Renal cortex interstitium (tissue), 11 donors: ENCODE measurements around the gene ALDH4A1. TPM values are rescaled to one million over a fixed set of nuclear protein-coding genes. Genes with fewer than 3 reads are reported as not detected.
"Not testable (repeated sequence)": the region's sequence is repeated elsewhere in the genome, so short reads cannot be mapped to it uniquely, and the experiment has no call there.

ENCODE experiments used
- DNase-seq, 11 donors: peaks; one replicate each; pipeline ENCODE4 v3.0.0-alpha.2; 2013; ENCODE audit warnings: low read depth in 9 of 11, low spot score in 4 of 11; ENCODE audit errors: extremely low read depth in 1 of 11
- polyA plus RNA-seq, 3 donors: library from polyadenylated mRNA; unstranded; fragments of 120-200 nt; gene quantifications; one replicate each; pipeline ENCODE4 v1.2.1, GENCODE V29; 2013; ENCODE audit not compliant: insufficient read length in 3 of 3

The ALDH4A1 gene
- polyA plus RNA-seq, 3 donors, result 53.6 to 78.8 (median 68.9) TPM

GRCh38 chr1:18847723-18848122 lies 54.6 kb downstream of the ALDH4A1 start:
- DNase-seq, result not testable (repeated sequence)

GRCh38 chr1:18840145-18840544 lies 62.2 kb downstream of the ALDH4A1 start:
- no peak for DNase-seq

GRCh38 chr1:18836654-18837053 lies 65.7 kb downstream of the ALDH4A1 start:
- no peak for DNase-seq

- DNase-seq, result not testable (repeated sequence)
These were observed 70.0 kb downstream of the ALDH4A1 start for GRCh38 chr1:18832319-18832718.

GRCh38 chr1:18831656-18832055 lies 70.7 kb downstream of the ALDH4A1 start:
- DNase-seq, result no peak

- no peak for DNase-seq
These were observed 71.8 kb downstream of the ALDH4A1 start for GRCh38 chr1:18830596-18830995.

- no peak for DNase-seq
These were observed 72.7 kb downstream of the ALDH4A1 start for GRCh38 chr1:18829671-18830070.

GRCh38 chr1:18828224-18828623 lies 74.1 kb downstream of the ALDH4A1 start:
- DNase-seq, result no peak

- no peak for DNase-seq
These were observed 78.9 kb downstream of the ALDH4A1 start for GRCh38 chr1:18823438-18823837.

Other genes with a start within 250 kb of the ALDH4A1 start
- gene TAS1R2, start 42.9 kb downstream of the ALDH4A1 start, polyA plus RNA-seq, result not detected
- 10 to 100 TPM; 24.3 to 31.9 (median 25.6) TPM for gene IFFO2, start 54.1 kb upstream of the ALDH4A1 start, polyA plus RNA-seq